K562 (cell line): Measurements from ENCODE around the gene CACNA2D3.

Experiments used
- EZH2 ChIP-seq: IDR thresholded peaks from 2 replicates; pipeline ENCODE4 v1.6.1; 2012; ENCODE audit warnings: low read depth, mild to moderate bottlenecking, inconsistent platforms, low read length, borderline replicate concordance
- ILF3 ChIP-seq: fragments of 450-650 bp; IDR thresholded peaks from 2 replicates; pipeline ENCODE4 v1.6.1; 2018; ENCODE audit warnings: antibody characterized with exemption, mild to moderate bottlenecking, moderate library complexity, borderline replicate concordance
- MED1 ChIP-seq: sonication (generic); formaldehyde crosslinking; IDR thresholded peaks from 2 replicates; pipeline ENCODE4 v1.8.1; 2023; ENCODE audit warnings: missing genetic modification reagents, borderline replicate concordance
- POLR2A ChIP-seq: fragments of 450-650 bp; conservative IDR thresholded peaks from 2 replicates; pipeline ENCODE4 v1.6.1; 2016
- SIN3A ChIP-seq, 2 experiments: fragments of 150-350 bp in 1 of 2; IDR thresholded peaks; 2 replicates each; pipeline ENCODE4 v1.6.1; 2011 to 2016; ENCODE audit warnings: borderline replicate concordance in 2 of 2, low read depth in 2 of 2, low read length in 2 of 2, mild to moderate bottlenecking in 2 of 2, moderate library complexity in 2 of 2; ENCODE audit not compliant: control insufficient read depth in 1 of 2
- SREBF2 ChIP-seq: sonication (generic); formaldehyde crosslinking; IDR thresholded peaks from 2 replicates; pipeline ENCODE4 v1.4.0; 2020; ENCODE audit warnings: mild to moderate bottlenecking, missing genetic modification reagents
- TEAD1 ChIP-seq, 2 experiments: fragments of 450-650 bp in 1 of 2; sonication (generic) in 1 of 2; formaldehyde crosslinking; IDR thresholded peaks; 2 replicates each; pipeline versions ENCODE4 v1.4.0 to v1.8.0; 2020 to 2022; ENCODE audit warnings: mild to moderate bottlenecking in 2 of 2, missing genetic modification reagents in 1 of 2
- YBX1 ChIP-seq: fragments of 450-650 bp; IDR thresholded peaks from 2 replicates; pipeline ENCODE4 v1.7.1; 2016; ENCODE audit warnings: mild to moderate bottlenecking
- TF ChIP-seq, protein P1 (sequence below), 2 experiments: fragments of 450-650 bp; formaldehyde crosslinking in 1 of 2; IDR thresholded peaks; 2 replicates each; pipeline versions ENCODE4 v1.4.0 to v1.6.1; 2014 to 2020; ENCODE audit warnings: mild to moderate bottlenecking in 2 of 2, borderline replicate concordance in 1 of 2, low read depth in 1 of 2
- TF ChIP-seq, protein P2 (sequence below): fragments of 450-650 bp; formaldehyde crosslinking; IDR thresholded peaks from 2 replicates; pipeline ENCODE4 v1.4.0; 2022; ENCODE audit warnings: missing genetic modification characterization

DNA sequence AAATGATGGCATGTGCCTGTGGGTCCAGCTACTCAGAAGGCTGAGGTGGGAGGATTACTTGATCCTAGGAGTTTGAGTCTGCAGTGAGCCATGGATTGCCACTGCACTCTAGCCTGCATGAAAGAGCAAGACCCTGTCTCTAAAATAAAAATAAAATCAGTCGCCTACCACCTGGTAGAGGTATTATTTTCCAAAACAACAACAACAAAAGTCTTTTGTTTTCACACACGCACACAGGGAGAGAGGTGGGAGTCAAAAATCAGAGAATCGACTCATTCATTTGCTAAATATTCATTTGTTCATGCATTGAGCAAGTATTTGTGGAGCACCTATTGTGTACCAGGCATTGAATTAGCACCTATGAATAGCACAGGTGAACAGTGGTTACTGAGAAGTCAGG is 587.4 kb downstream of the CACNA2D3 start:
- TF ChIP-seq, protein P1, sequence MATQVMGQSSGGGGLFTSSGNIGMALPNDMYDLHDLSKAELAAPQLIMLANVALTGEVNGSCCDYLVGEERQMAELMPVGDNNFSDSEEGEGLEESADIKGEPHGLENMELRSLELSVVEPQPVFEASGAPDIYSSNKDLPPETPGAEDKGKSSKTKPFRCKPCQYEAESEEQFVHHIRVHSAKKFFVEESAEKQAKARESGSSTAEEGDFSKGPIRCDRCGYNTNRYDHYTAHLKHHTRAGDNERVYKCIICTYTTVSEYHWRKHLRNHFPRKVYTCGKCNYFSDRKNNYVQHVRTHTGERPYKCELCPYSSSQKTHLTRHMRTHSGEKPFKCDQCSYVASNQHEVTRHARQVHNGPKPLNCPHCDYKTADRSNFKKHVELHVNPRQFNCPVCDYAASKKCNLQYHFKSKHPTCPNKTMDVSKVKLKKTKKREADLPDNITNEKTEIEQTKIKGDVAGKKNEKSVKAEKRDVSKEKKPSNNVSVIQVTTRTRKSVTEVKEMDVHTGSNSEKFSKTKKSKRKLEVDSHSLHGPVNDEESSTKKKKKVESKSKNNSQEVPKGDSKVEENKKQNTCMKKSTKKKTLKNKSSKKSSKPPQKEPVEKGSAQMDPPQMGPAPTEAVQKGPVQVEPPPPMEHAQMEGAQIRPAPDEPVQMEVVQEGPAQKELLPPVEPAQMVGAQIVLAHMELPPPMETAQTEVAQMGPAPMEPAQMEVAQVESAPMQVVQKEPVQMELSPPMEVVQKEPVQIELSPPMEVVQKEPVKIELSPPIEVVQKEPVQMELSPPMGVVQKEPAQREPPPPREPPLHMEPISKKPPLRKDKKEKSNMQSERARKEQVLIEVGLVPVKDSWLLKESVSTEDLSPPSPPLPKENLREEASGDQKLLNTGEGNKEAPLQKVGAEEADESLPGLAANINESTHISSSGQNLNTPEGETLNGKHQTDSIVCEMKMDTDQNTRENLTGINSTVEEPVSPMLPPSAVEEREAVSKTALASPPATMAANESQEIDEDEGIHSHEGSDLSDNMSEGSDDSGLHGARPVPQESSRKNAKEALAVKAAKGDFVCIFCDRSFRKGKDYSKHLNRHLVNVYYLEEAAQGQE (IDR thresholded peaks at IDR 0.05; ENCODE audit: borderline replicate concordance), result no peak
- TF ChIP-seq, protein P1 (CRISPR knock-in tag; IDR thresholded peaks at IDR 0.05; ENCODE audit: low read depth), result no peak
- TF ChIP-seq POLR2A (no peak), MED1 (CRISPR knock-in tag) (no peak), YBX1 (no peak), SIN3A (IDR thresholded peaks at IDR 0.05; ENCODE audit: borderline replicate concordance in 2 of 2, control insufficient read depth in 1 of 2, low read depth in 2 of 2, low read length in 2 of 2) (no peak), ILF3 (no peak), EZH2 (no peak), SREBF2 (CRISPR knock-in tag) (no peak), TEAD1 (CRISPR knock-in tag; IDR thresholded peaks at IDR 0.05) (no peak)
- TF ChIP-seq, protein P2, sequence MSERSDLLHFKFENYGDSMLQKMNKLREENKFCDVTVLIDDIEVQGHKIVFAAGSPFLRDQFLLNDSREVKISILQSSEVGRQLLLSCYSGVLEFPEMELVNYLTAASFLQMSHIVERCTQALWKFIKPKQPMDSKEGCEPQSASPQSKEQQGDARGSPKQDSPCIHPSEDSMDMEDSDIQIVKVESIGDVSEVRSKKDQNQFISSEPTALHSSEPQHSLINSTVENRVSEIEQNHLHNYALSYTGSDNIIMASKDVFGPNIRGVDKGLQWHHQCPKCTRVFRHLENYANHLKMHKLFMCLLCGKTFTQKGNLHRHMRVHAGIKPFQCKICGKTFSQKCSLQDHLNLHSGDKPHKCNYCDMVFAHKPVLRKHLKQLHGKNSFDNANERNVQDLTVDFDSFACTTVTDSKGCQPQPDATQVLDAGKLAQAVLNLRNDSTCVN (CRISPR knock-in tag), result no peak
